A549 (cell line): Measurements from ENCODE around the gene PHF21B. TPM values are rescaled to one million over a fixed set of nuclear protein-coding genes. Genes with fewer than 3 reads are reported as not detected.
"Not testable (repeated sequence)": the region's sequence is repeated elsewhere in the genome, so short reads cannot be mapped to it uniquely, and the experiment has no call there.

Experiments used
- ATAC-seq, 2 experiments: fragments of 200-7000 bp in 1 of 2; fragments of >200 bp in 1 of 2; cut with Nextera tagmentation in 1 of 2; cut with Tn5 transposase in 1 of 2; 3 replicates each; pipeline versions ENCODE4 v1.8.0 to v1.9.1; 2018 to 2020; ENCODE audit warnings: mild to moderate bottlenecking in 1 of 2, moderate library complexity in 1 of 2
- CTCF ChIA-PET: fragments of 300-600 bp; sonication (Branson Sonifier 250); formaldehyde crosslinking; extraction: SDS; loops from one replicate; lab custom pipeline; 2021; ENCODE audit warnings: antibody characterized with exemption, inconsistent platforms; lab: Yijun Ruan, JAX
- POLR2A ChIA-PET: fragments of 350-600 bp; formaldehyde crosslinking; extraction: SDS; loops from one replicate; lab custom pipeline; 2021; ENCODE audit warnings: antibody characterized with exemption, inconsistent platforms; lab: Yijun Ruan, JAX
- DNase-seq, 2 experiments: peaks; one replicate each; pipeline versions ENCODE4 v3.0.0 to v3.0.0-alpha.2; 2011 to 2016; ENCODE audit warnings: low read depth in 1 of 2, low spot score in 1 of 2
- FAIRE-seq: peaks from 2 replicates; lab custom pipeline; 2011; peaks lifted over from hg19 to GRCh38; lab: Jason Lieb, UNC
- H3K27ac ChIP-seq, 2 experiments: fragments of >200 bp; sonication (Bioruptor Twin); formaldehyde crosslinking; 3 replicates each; pipeline ENCODE4 v1.5.1; 2016 to 2017
- H3K4me1 ChIP-seq: fragments of >200 bp; sonication (Bioruptor Twin); formaldehyde crosslinking; 3 replicates; pipeline ENCODE4 v1.6.1; 2016
- H3K4me2 ChIP-seq: fragments of >200 bp; sonication (Bioruptor Twin); formaldehyde crosslinking; 3 replicates; pipeline ENCODE4 v1.6.1; 2016
- H3K4me3 ChIP-seq: fragments of >200 bp; sonication (Bioruptor Twin); formaldehyde crosslinking; 3 replicates; pipeline ENCODE4 v1.5.1; 2016
- H3K9me3 ChIP-seq: fragments of >200 bp; sonication (Bioruptor Twin); formaldehyde crosslinking; 3 replicates; pipeline ENCODE4 v1.6.1; 2016
- ELK1 ChIP-seq: fragments of 150-350 bp; IDR thresholded peaks from 2 replicates; pipeline ENCODE4 v1.6.1; 2014; ENCODE audit warnings: low read depth, mild to moderate bottlenecking, low read length
- FOSB ChIP-seq: fragments of 250-450 bp; sonication (Bioruptor Pico); IDR thresholded peaks from 2 replicates; pipeline ENCODE4 v1.5.0; 2020; ENCODE audit warnings: mild to moderate bottlenecking, moderate library complexity
- GATA3 ChIP-seq: IDR thresholded peaks from 2 replicates; pipeline ENCODE4 v1.6.1; 2012; ENCODE audit warnings: borderline replicate concordance
- HDAC2 ChIP-seq: fragments of 200-600 bp; sonication (generic); IDR thresholded peaks from 2 replicates; pipeline ENCODE4 v1.6.1; 2016
- HOXA7 ChIP-seq: fragments of 250-450 bp; sonication (Bioruptor Pico); IDR thresholded peaks from 2 replicates; pipeline ENCODE4 v1.5.0; 2020; ENCODE audit warnings: mild to moderate bottlenecking, moderate library complexity
- JUNB ChIP-seq: fragments of >200 bp; sonication (Bioruptor Twin); formaldehyde crosslinking; IDR thresholded peaks from 2 replicates; pipeline ENCODE4 v1.6.1; 2016
- KDM5A ChIP-seq: fragments of 200-600 bp; sonication (generic); IDR thresholded peaks from 2 replicates; pipeline ENCODE4 v1.6.1; 2016; ENCODE audit warnings: antibody characterized with exemption, mild to moderate bottlenecking
- MAFK ChIP-seq: fragments of 450-650 bp; IDR thresholded peaks from 2 replicates; pipeline ENCODE4 v1.6.1; 2014; ENCODE audit not compliant: partially characterized antibody
- MAZ ChIP-seq: fragments of 150-350 bp; IDR thresholded peaks from 2 replicates; pipeline ENCODE4 v1.6.1; 2014; ENCODE audit warnings: antibody characterized with exemption, low read depth, low read length, borderline replicate concordance
- NPAS2 ChIP-seq: fragments of 250-450 bp; sonication (Bioruptor Pico); IDR thresholded peaks from 2 replicates; pipeline ENCODE4 v1.8.0; 2022; ENCODE audit warnings: mild to moderate bottlenecking, moderate library complexity, borderline replicate concordance
- NR3C1 ChIP-seq: fragments of >200 bp; sonication (Bioruptor Twin); formaldehyde crosslinking; IDR thresholded peaks from 3 replicates; pipeline ENCODE4 v1.6.1; 2017
- PHF8 ChIP-seq: fragments of 200-600 bp; sonication (generic); IDR thresholded peaks from 2 replicates; pipeline ENCODE4 v1.6.1; 2016; ENCODE audit warnings: low read depth, mild to moderate bottlenecking, antibody characterized with exemption, moderate library complexity, borderline replicate concordance
- RCOR1 ChIP-seq: fragments of 150-350 bp; IDR thresholded peaks from 2 replicates; pipeline ENCODE4 v1.6.1; 2014; ENCODE audit warnings: antibody characterized with exemption, low read length, low read depth
- RFX5 ChIP-seq: fragments of 450-650 bp; IDR thresholded peaks from 2 replicates; pipeline ENCODE4 v1.7.1; 2014; ENCODE audit warnings: antibody characterized with exemption, mild to moderate bottlenecking, moderate library complexity
- TFCP2L1 ChIP-seq: fragments of 250-450 bp; sonication (Bioruptor Pico); IDR thresholded peaks from 2 replicates; pipeline ENCODE4 v1.5.0; 2021; ENCODE audit warnings: mild to moderate bottlenecking
- USF2 ChIP-seq: fragments of 450-650 bp; IDR thresholded peaks from 2 replicates; pipeline ENCODE4 v1.6.1; 2014; ENCODE audit warnings: antibody characterized with exemption
- ZSCAN20 ChIP-seq: fragments of 250-450 bp; sonication (Bioruptor Pico); IDR thresholded peaks from 2 replicates; pipeline ENCODE4 v1.8.0; 2022; ENCODE audit warnings: mild to moderate bottlenecking, moderate library complexity
- whole genome bisulfite sequencing: methylation state at CpG from one replicate; pipeline ENCODE4 v1.1.6; 2017; ENCODE audit errors: missing lambda C conversion rate; 5-methylcytosine and 5-hydroxymethylcytosine counted together
- polyA plus RNA-seq, 4 experiments: library from polyadenylated mRNA; depleted of rRNA in 3 of 4; stranded (reverse); fragments of >200 nt; fragmentation: RNase III in 1 of 4; extraction: RNeasy Plus Mini Kit Qiagen cat#74134 plus additional on column Dnase treatment in 1 of 4; gene quantifications; 2 replicates in 3 of 4; 3 replicates in 1 of 4; pipeline ENCODE4 v1.2.3, GENCODE V29; 2011 to 2017
- TF ChIP-seq, protein P1 (sequence below): fragments of >200 bp; sonication (Bioruptor Twin); formaldehyde crosslinking; IDR thresholded peaks from 2 replicates; pipeline ENCODE4 v1.6.1; 2016
- TF ChIP-seq, protein P2 (sequence below): IDR thresholded peaks from 2 replicates; pipeline ENCODE4 v1.6.1; 2012
- TF ChIP-seq, protein P3 (sequence below): IDR thresholded peaks from 2 replicates; pipeline ENCODE4 v1.6.1; 2012
- TF ChIP-seq, protein P4 (sequence below): IDR thresholded peaks from 2 replicates; pipeline ENCODE4 v1.6.1; 2012; ENCODE audit warnings: low read depth, borderline replicate concordance

The PHF21B gene
- polyA plus RNA-seq, 2 of the 4 experiments (the other 2 are of a cell fraction) = 0.50 to 0.70 TPM

- 67% methylated on average over 3 of the region's 6 CpGs for WGBS
- POLR2A ChIA-PET = no interaction called here
Observed at GRCh38 chr22:44860311-44860710, 149.5 kb downstream of the PHF21B start.

DNA sequence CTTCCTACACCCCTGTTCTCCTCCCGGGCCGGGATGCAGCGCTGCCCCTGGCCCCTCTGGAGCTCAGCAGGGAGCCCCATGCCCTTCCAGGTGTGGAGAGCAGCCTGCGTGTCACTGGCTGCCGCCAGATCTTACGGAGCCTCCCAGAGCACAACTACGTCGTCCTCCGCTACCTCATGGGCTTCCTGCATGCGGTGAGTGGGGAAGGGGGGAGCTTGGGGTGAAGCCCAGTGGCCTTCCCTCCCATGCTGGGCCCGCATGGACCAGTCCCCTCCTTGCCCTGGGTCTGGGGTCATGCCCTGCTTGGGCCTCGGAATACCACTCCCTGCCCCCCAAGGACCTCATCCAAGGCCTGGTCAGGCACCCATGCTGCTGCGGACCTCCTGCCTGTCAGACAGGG, 150.2 kb downstream of the PHF21B start:
- ChIA-PET CTCF (no interaction called here), POLR2A (no interaction called here)
- ATAC-seq = no peak
- 90% methylated on average over 5 of the region's 13 CpGs for WGBS
- H3K27ac ChIP-seq = no peak overlapping the region
- H3K9me3 ChIP-seq = no peaks in the 10 kb centered on the region
- FAIRE-seq = no peak
- DNase-seq = no peak
- no peak overlapping the region for H3K4me3 ChIP-seq
- no peaks in the 10 kb centered on the region for H3K4me1 ChIP-seq
- H3K4me2 ChIP-seq = no peak overlapping the region
- no peak for TF ChIP-seq TFCP2L1 (CRISPR knock-in tag)
- TF ChIP-seq, protein P1, sequence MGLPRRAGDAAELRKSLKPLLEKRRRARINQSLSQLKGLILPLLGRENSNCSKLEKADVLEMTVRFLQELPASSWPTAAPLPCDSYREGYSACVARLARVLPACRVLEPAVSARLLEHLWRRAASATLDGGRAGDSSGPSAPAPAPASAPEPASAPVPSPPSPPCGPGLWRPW = no peak
- no peak for TF ChIP-seq NR3C1
- no peak for TF ChIP-seq USF2
- TF ChIP-seq PHF8 = no peak
- TF ChIP-seq MAZ = no peak
- no peak for TF ChIP-seq RFX5
- TF ChIP-seq, protein P2, sequence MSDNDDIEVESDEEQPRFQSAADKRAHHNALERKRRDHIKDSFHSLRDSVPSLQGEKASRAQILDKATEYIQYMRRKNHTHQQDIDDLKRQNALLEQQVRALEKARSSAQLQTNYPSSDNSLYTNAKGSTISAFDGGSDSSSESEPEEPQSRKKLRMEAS = no peak

More at GRCh38 chr22:44860311-44860710, 149.5 kb downstream of the PHF21B start:
- Histone ChIP-seq H3K27ac (no peak overlapping the region), H3K4me1 (no peaks in the 10 kb centered on the region), H3K4me3 (no peak overlapping the region), H3K4me2 (no peak overlapping the region), H3K9me3 (no peaks in the 10 kb centered on the region)
- no peak for ATAC-seq
- FAIRE-seq = no peak
- TF ChIP-seq MAFK (no peak), HDAC2 (no peak), NPAS2 (no peak), GATA3 (no peak)
- CTCF ChIA-PET = no interaction called here
- no peak for DNase-seq

GRCh38 chr22:44858819-44859218, 151.0 kb downstream of the PHF21B start:
- WGBS = 62% methylated on average over 5 of the region's 7 CpGs
- DNase-seq, FAIRE-seq, POLR2A ChIA-PET, H3K4me2 ChIP-seq, H3K4me3 ChIP-seq, H3K4me1 ChIP-seq, H3K9me3 ChIP-seq, H3K27ac ChIP-seq, ATAC-seq: not testable (repeated sequence)
- CTCF ChIA-PET = interaction anchor here (0.6 kb wide), 1 partner anchor 15 kb away, joined by 3 read pairs; no protein-coding TSS in a partner anchor

DNA sequence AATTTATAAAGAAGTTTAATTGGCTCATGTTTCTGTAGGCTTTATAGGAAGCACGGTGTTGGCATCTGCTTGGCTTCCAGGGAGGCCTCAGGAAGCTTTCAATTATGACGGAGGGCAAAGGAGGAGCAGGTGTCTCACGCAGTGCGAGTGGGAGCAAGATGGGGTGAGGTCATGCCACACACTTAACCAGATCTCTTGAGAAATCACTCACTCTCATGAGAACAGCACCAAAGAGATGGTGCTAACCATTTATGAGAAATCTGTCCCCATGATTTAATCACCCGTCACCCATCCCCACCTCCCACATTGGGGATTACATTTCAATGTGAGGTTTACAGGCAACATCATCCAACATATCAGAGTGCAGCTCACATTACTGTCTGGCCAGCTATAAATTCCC, 153.9 kb downstream of the PHF21B start:
- H3K27ac ChIP-seq = no peak overlapping the region
- no peak for FAIRE-seq
- TF ChIP-seq ELK1 = no peak
- TF ChIP-seq, protein P3, sequence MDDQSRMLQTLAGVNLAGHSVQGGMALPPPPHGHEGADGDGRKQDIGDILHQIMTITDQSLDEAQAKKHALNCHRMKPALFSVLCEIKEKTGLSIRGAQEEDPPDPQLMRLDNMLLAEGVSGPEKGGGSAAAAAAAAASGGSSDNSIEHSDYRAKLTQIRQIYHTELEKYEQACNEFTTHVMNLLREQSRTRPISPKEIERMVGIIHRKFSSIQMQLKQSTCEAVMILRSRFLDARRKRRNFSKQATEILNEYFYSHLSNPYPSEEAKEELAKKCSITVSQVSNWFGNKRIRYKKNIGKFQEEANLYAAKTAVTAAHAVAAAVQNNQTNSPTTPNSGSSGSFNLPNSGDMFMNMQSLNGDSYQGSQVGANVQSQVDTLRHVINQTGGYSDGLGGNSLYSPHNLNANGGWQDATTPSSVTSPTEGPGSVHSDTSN = no peak
- TF ChIP-seq RCOR1 = no peak
- TF ChIP-seq KDM5A = no peak
- TF ChIP-seq, protein P4, sequence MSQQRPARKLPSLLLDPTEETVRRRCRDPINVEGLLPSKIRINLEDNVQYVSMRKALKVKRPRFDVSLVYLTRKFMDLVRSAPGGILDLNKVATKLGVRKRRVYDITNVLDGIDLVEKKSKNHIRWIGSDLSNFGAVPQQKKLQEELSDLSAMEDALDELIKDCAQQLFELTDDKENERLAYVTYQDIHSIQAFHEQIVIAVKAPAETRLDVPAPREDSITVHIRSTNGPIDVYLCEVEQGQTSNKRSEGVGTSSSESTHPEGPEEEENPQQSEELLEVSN = no peak
- no peak for TF ChIP-seq FOSB (CRISPR knock-in tag)
- TF ChIP-seq JUNB = no peak
- no peak for TF ChIP-seq HOXA7 (CRISPR knock-in tag)
- no peak for TF ChIP-seq ZSCAN20 (CRISPR knock-in tag)
- TF ChIP-seq HDAC2 = no peak
- 81% methylated on average over 5 of the region's 5 CpGs for WGBS
- no peak overlapping the region for H3K4me2 ChIP-seq
- ChIA-PET POLR2A (no interaction called here), CTCF (interaction anchor here (1.0 kb wide), 1 partner anchor 16 kb away, joined by 3 read pairs; no protein-coding TSS in a partner anchor)
- no peak for DNase-seq
- no peak overlapping the region for H3K4me3 ChIP-seq
- H3K9me3 ChIP-seq = no peaks in the 10 kb centered on the region
- ATAC-seq = no peak
- no peaks in the 10 kb centered on the region for H3K4me1 ChIP-seq

- POLR2A ChIA-PET, FAIRE-seq, H3K4me1 ChIP-seq, DNase-seq, H3K9me3 ChIP-seq, H3K4me3 ChIP-seq, H3K4me2 ChIP-seq, ATAC-seq, H3K27ac ChIP-seq: not testable (repeated sequence)
- WGBS = 96% methylated on average over 8 of the region's 8 CpGs
- CTCF ChIA-PET = interaction anchor here (1.2 kb wide), 1 partner anchor 34 kb away, joined by 10 read pairs; no protein-coding TSS in a partner anchor
Observed at GRCh38 chr22:44854641-44855040, 155.2 kb downstream of the PHF21B start.
